ENCODE measurements around the gene RAMAC. TPM values are rescaled to one million over a fixed set of nuclear protein-coding genes. Genes with fewer than 3 reads are reported as not detected.

The RAMAC gene
- total RNA-seq, 5 donors from 2014 or later (not counting 1 experiment from before 2014, with no cell fraction given): 15.7 to 21.4 (median 17.4) TPM

GRCh38 chr15:82970696-82971095 lies 15.3 kb upstream of the RAMAC start:
- Mint-ChIP-seq H3K27ac (no peak overlapping the region), H3K27me3 (no peaks in the 10 kb centered on the region), H3K36me3 (peaks cover 2% of the 10 kb centered on the region), H3K4me3 (no peak overlapping the region), H3K4me1 (peaks cover 6 to 11% (median 8%) of the 10 kb centered on the region in 3 donors), H3K9me3 (no peaks in the 10 kb centered on the region)
- POLR2A ChIA-PET: no interaction called here
- Histone ChIP-seq H3K9me3 (no peaks in the 10 kb centered on the region), H3K36me3 (ENCODE audit: control insufficient read depth in 2 of 2, extremely low read depth in 1 of 2, insufficient read depth in 1 of 2, low read length in 1 of 2) (no peaks in the 10 kb centered on the region), H3K27ac (ENCODE audit: low read length) (no peak overlapping the region), H3K4me1 (ENCODE audit: control insufficient read depth in 1 of 2, extremely low read depth in 1 of 2, insufficient read depth in 2 of 2, low read length in 2 of 2) (peaks cover 0 to 3% of the 10 kb centered on the region in 2 experiments), H3K27me3 (replicated peaks in 1 of 2; ENCODE audit: control insufficient read depth in 2 of 2, extremely low read depth in 1 of 2, insufficient read depth in 2 of 2, low read length in 1 of 2) (no peaks in the 10 kb centered on the region), H3K4me3 (ENCODE audit: control insufficient read depth in 1 of 2, extremely low read depth in 1 of 2, low read length in 1 of 2) (no peak overlapping the region)
- DNase-seq (no peak), ATAC-seq (replicated peaks in 1 of 4) (no peak)
- 100% methylated on average over 1 of the region's 1 CpG for WGBS (ENCODE audit: insufficient coverage)
- CTCF ChIA-PET: no interaction called here

GRCh38 chr15:82971218-82971984 lies 14.6 kb upstream of the RAMAC start:
- Histone ChIP-seq H3K27me3 (replicated peaks in 1 of 2; ENCODE audit: control insufficient read depth in 2 of 2, extremely low read depth in 1 of 2, insufficient read depth in 2 of 2, low read length in 1 of 2) (no peaks in the 10 kb centered on the region), H3K36me3 (ENCODE audit: control insufficient read depth in 2 of 2, extremely low read depth in 1 of 2, insufficient read depth in 1 of 2, low read length in 1 of 2) (no peaks in the 10 kb centered on the region), H3K9me3 (no peaks in the 10 kb centered on the region), H3K4me3 (ENCODE audit: control insufficient read depth in 1 of 2, extremely low read depth in 1 of 2, low read length in 1 of 2) (no peak overlapping the region), H3K4me1 (ENCODE audit: control insufficient read depth in 1 of 2, extremely low read depth in 1 of 2, insufficient read depth in 2 of 2, low read length in 2 of 2) (peaks cover 0 to 3% of the 10 kb centered on the region in 2 experiments), H3K27ac (ENCODE audit: low read length) (no peak overlapping the region)
- no CpG with 5 or more reads among the region's 2 CpGs for WGBS (ENCODE audit: insufficient coverage)
- H3K4me1 Mint-ChIP-seq: peaks cover 3 to 4% (median 4%) of the 10 kb centered on the region in 3 donors
- POLR2A ChIA-PET: interaction anchor here in 1 of 2 donors (0.6 kb wide), 1 partner anchor 304 kb away, joined by 5 read pairs; no protein-coding TSS in a partner anchor
- no peaks in the 10 kb centered on the region for H3K9me3 Mint-ChIP-seq
- H3K27me3 Mint-ChIP-seq: no peaks in the 10 kb centered on the region
- peaks cover 2% of the 10 kb centered on the region for H3K36me3 Mint-ChIP-seq
- ATAC-seq (replicated peaks in 1 of 4): no peak
- H3K27ac Mint-ChIP-seq: no peak overlapping the region
- no peak overlapping the region for H3K4me3 Mint-ChIP-seq
- no peak for DNase-seq
- CTCF ChIA-PET: no interaction called here

- DNase-seq: no peak
- Histone ChIP-seq H3K27me3 (replicated peaks in 1 of 2; ENCODE audit: control insufficient read depth in 2 of 2, extremely low read depth in 1 of 2, insufficient read depth in 2 of 2, low read length in 1 of 2) (no peaks in the 10 kb centered on the region), H3K4me3 (ENCODE audit: control insufficient read depth in 1 of 2, extremely low read depth in 1 of 2, low read length in 1 of 2) (no peak overlapping the region), H3K4me1 (ENCODE audit: control insufficient read depth in 1 of 2, extremely low read depth in 1 of 2, insufficient read depth in 2 of 2, low read length in 2 of 2) (no peaks in the 10 kb centered on the region), H3K9me3 (no peaks in the 10 kb centered on the region), H3K27ac (ENCODE audit: low read length) (no peak overlapping the region), H3K36me3 (ENCODE audit: control insufficient read depth in 2 of 2, extremely low read depth in 1 of 2, insufficient read depth in 1 of 2, low read length in 1 of 2) (no peaks in the 10 kb centered on the region)
- ChIA-PET POLR2A (no interaction called here), CTCF (no interaction called here)
- H3K27ac Mint-ChIP-seq: no peak overlapping the region
- H3K4me1 Mint-ChIP-seq: no peaks in the 10 kb centered on the region
- no peaks in the 10 kb centered on the region for H3K9me3 Mint-ChIP-seq
- no peak for ATAC-seq (replicated peaks in 1 of 4)
- H3K27me3 Mint-ChIP-seq: no peaks in the 10 kb centered on the region
- H3K4me3 Mint-ChIP-seq: no peak overlapping the region
- peaks cover 2% of the 10 kb centered on the region for H3K36me3 Mint-ChIP-seq
- WGBS (ENCODE audit: insufficient coverage): no CpG with 5 or more reads among the region's 1 CpG
Observed at GRCh38 chr15:82972990-82973389, 13.0 kb upstream of the RAMAC start.

- Mint-ChIP-seq H3K27me3 (no peaks in the 10 kb centered on the region), H3K36me3 (peaks cover 6% of the 10 kb centered on the region), H3K4me3 (no peak overlapping the region), H3K27ac (no peak overlapping the region), H3K4me1 (no peaks in the 10 kb centered on the region), H3K9me3 (no peaks in the 10 kb centered on the region)
- no CpG with 5 or more reads among the region's 1 CpG for WGBS (ENCODE audit: insufficient coverage)
- ChIA-PET POLR2A (no interaction called here), CTCF (interaction anchor here in 1 of 2 donors (0.7 kb wide), 1 partner anchor 11 kb away, joined by 4 read pairs; no protein-coding TSS in a partner anchor)
- DNase-seq (no peak), ATAC-seq (replicated peaks in 1 of 4) (no peak)
- Histone ChIP-seq H3K27me3 (replicated peaks in 1 of 2; ENCODE audit: control insufficient read depth in 2 of 2, extremely low read depth in 1 of 2, insufficient read depth in 2 of 2, low read length in 1 of 2) (no peaks in the 10 kb centered on the region), H3K4me3 (ENCODE audit: control insufficient read depth in 1 of 2, extremely low read depth in 1 of 2, low read length in 1 of 2) (no peak overlapping the region), H3K36me3 (ENCODE audit: control insufficient read depth in 2 of 2, extremely low read depth in 1 of 2, insufficient read depth in 1 of 2, low read length in 1 of 2) (no peaks in the 10 kb centered on the region), H3K9me3 (no peaks in the 10 kb centered on the region), H3K4me1 (ENCODE audit: control insufficient read depth in 1 of 2, extremely low read depth in 1 of 2, insufficient read depth in 2 of 2, low read length in 2 of 2) (no peaks in the 10 kb centered on the region), H3K27ac (ENCODE audit: low read length) (no peak overlapping the region)
Observed at GRCh38 chr15:82977076-82977475, 8.9 kb upstream of the RAMAC start.

GRCh38 chr15:82978438-82978837 lies 7.6 kb upstream of the RAMAC start:
- no peak overlapping the region for H3K4me3 ChIP-seq (ENCODE audit: control insufficient read depth in 1 of 2, extremely low read depth in 1 of 2, low read length in 1 of 2)
- H3K36me3 ChIP-seq (ENCODE audit: control insufficient read depth in 2 of 2, extremely low read depth in 1 of 2, insufficient read depth in 1 of 2, low read length in 1 of 2): no peaks in the 10 kb centered on the region
- no peaks in the 10 kb centered on the region for H3K27me3 Mint-ChIP-seq
- H3K27ac Mint-ChIP-seq: no peak overlapping the region
- no peaks in the 10 kb centered on the region for H3K27me3 ChIP-seq (replicated peaks in 1 of 2; ENCODE audit: control insufficient read depth in 2 of 2, extremely low read depth in 1 of 2, insufficient read depth in 2 of 2, low read length in 1 of 2)
- WGBS (ENCODE audit: insufficient coverage): 90% methylated on average over 2 of the region's 5 CpGs
- H3K27ac ChIP-seq (ENCODE audit: low read length): no peak overlapping the region
- POLR2A ChIA-PET: no interaction called here
- no peaks in the 10 kb centered on the region for H3K4me1 ChIP-seq (ENCODE audit: control insufficient read depth in 1 of 2, extremely low read depth in 1 of 2, insufficient read depth in 2 of 2, low read length in 2 of 2)
- no peaks in the 10 kb centered on the region for H3K9me3 Mint-ChIP-seq
- no peak overlapping the region for H3K4me3 Mint-ChIP-seq
- DNase-seq: no peak
- CTCF ChIA-PET: no interaction called here
- no peaks in the 10 kb centered on the region for H3K9me3 ChIP-seq
- no peak for ATAC-seq (replicated peaks in 1 of 4)
- H3K36me3 Mint-ChIP-seq: peaks cover 6% of the 10 kb centered on the region
- H3K4me1 Mint-ChIP-seq: no peaks in the 10 kb centered on the region

GRCh38 chr15:82979726-82980125 lies 6.3 kb upstream of the RAMAC start:
- Mint-ChIP-seq H3K4me1 (peaks cover 0 to 4% (median 1%) of the 10 kb centered on the region in 3 donors), H3K27me3 (no peaks in the 10 kb centered on the region), H3K4me3 (no peak overlapping the region), H3K27ac (no peak overlapping the region), H3K9me3 (no peaks in the 10 kb centered on the region), H3K36me3 (peaks cover 6% of the 10 kb centered on the region)
- no peak overlapping the region for H3K27ac ChIP-seq (ENCODE audit: low read length)
- no peaks in the 10 kb centered on the region for H3K36me3 ChIP-seq (ENCODE audit: control insufficient read depth in 2 of 2, extremely low read depth in 1 of 2, insufficient read depth in 1 of 2, low read length in 1 of 2)
- CTCF ChIA-PET: no interaction called here
- no peaks in the 10 kb centered on the region for H3K4me1 ChIP-seq (ENCODE audit: control insufficient read depth in 1 of 2, extremely low read depth in 1 of 2, insufficient read depth in 2 of 2, low read length in 2 of 2)
- ATAC-seq (replicated peaks in 1 of 4) (no peak), DNase-seq (no peak)
- H3K9me3 ChIP-seq: no peaks in the 10 kb centered on the region
- H3K27me3 ChIP-seq (replicated peaks in 1 of 2; ENCODE audit: control insufficient read depth in 2 of 2, extremely low read depth in 1 of 2, insufficient read depth in 2 of 2, low read length in 1 of 2): no peaks in the 10 kb centered on the region
- 92% methylated on average over 1 of the region's 1 CpG for WGBS (ENCODE audit: insufficient coverage)
- POLR2A ChIA-PET: no interaction called here
- H3K4me3 ChIP-seq (ENCODE audit: control insufficient read depth in 1 of 2, extremely low read depth in 1 of 2, low read length in 1 of 2): no peak overlapping the region
